ENCODE results near the gene VEGFC.
A peak's percentile ranks its signal among the peaks of the same experiment; 100 is the strongest.

Gene VEGFC

GRCh38 chr4:176721459-176721858 is 71.3 kb downstream of the VEGFC start:
- DNase-seq (ENCODE audit: low read depth, low spot score): no peak
- no peak for TF ChIP-seq CTCF (IDR thresholded peaks at IDR 0.05; ENCODE audit: low read depth, low read length)
- H3K4me3 ChIP-seq (ENCODE audit: low read depth, low read length): no peak overlapping the region
- in situ Hi-C loops (cut with HindIII; ENCODE audit: low sequenced_read_pairs): no loop called here

GRCh38 chr4:176718881-176719280 is 73.8 kb downstream of the VEGFC start:
- in situ Hi-C loops (cut with HindIII; ENCODE audit: low sequenced_read_pairs): no loop called here
- TF ChIP-seq CTCF (IDR thresholded peaks at IDR 0.05; ENCODE audit: low read depth, low read length): no peak
- DNase-seq (ENCODE audit: low read depth, low spot score): no peak
- H3K4me3 ChIP-seq (ENCODE audit: low read depth, low read length): no peak overlapping the region

GRCh38 chr4:176717237-176717636 is 75.5 kb downstream of the VEGFC start:
- in situ Hi-C loops (cut with HindIII; ENCODE audit: low sequenced_read_pairs): no loop called here
- DNase-seq (ENCODE audit: low read depth, low spot score): no peak
- TF ChIP-seq CTCF (IDR thresholded peaks at IDR 0.05; ENCODE audit: low read depth, low read length): no peak
- no peak overlapping the region for H3K4me3 ChIP-seq (ENCODE audit: low read depth, low read length)

GRCh38 chr4:176709417-176709816 is 83.3 kb downstream of the VEGFC start:
- no peak for TF ChIP-seq CTCF (IDR thresholded peaks at IDR 0.05; ENCODE audit: low read depth, low read length)
- no peak overlapping the region for H3K4me3 ChIP-seq (ENCODE audit: low read depth, low read length)
- in situ Hi-C loops (cut with HindIII; ENCODE audit: low sequenced_read_pairs): no loop called here
- peak; percentile 32 for DNase-seq (ENCODE audit: low read depth, low spot score)

GRCh38 chr4:176708771-176709311 is 83.9 kb downstream of the VEGFC start:
- no peak for DNase-seq (ENCODE audit: low read depth, low spot score)
- in situ Hi-C loops (cut with HindIII; ENCODE audit: low sequenced_read_pairs): no loop called here
- no peak overlapping the region for H3K4me3 ChIP-seq (ENCODE audit: low read depth, low read length)
- no peak for TF ChIP-seq CTCF (IDR thresholded peaks at IDR 0.05; ENCODE audit: low read depth, low read length)

GRCh38 chr4:176690716-176691115 is 102.0 kb downstream of the VEGFC start:
- H3K4me3 ChIP-seq (ENCODE audit: low read depth, low read length): no peak overlapping the region
- no peak for TF ChIP-seq CTCF (IDR thresholded peaks at IDR 0.05; ENCODE audit: low read depth, low read length)
- DNase-seq (ENCODE audit: low read depth, low spot score): no peak
- in situ Hi-C loops (cut with HindIII; ENCODE audit: low sequenced_read_pairs): no loop called here

Data from astrocyte of the spinal cord (primary cell).